ENCODE data around the gene GRB10.

Gene GRB10

GRCh38 chr7:50817561-50817960, 34.9 kb upstream of the GRB10 start:
- Histone ChIP-seq H3K27me3 (ENCODE audit: control insufficient read depth, insufficient read depth, low read length) (no peaks in the 10 kb centered on the region), H3K9me3 (ENCODE audit: control insufficient read depth, insufficient read depth, low read depth, low read length) (no peaks in the 10 kb centered on the region), H3K4me3 (ENCODE audit: low read depth, low read length) (no peak overlapping the region), H3K27ac (ENCODE audit: low read depth, low read length) (no peak overlapping the region), H3K36me3 (ENCODE audit: control insufficient read depth, insufficient read depth, low read length) (no peaks in the 10 kb centered on the region), H3K9ac (ENCODE audit: low read length) (no peak overlapping the region), H3K4me1 (ENCODE audit: control insufficient read depth, insufficient read depth, low read length) (peaks cover 28% of the 10 kb centered on the region)

- no peak overlapping the region for H3K9ac ChIP-seq (ENCODE audit: low read length)
- H3K27ac ChIP-seq (ENCODE audit: low read depth, low read length) = no peak overlapping the region
- no peaks in the 10 kb centered on the region for H3K36me3 ChIP-seq (ENCODE audit: control insufficient read depth, insufficient read depth, low read length)
- no peaks in the 10 kb centered on the region for H3K27me3 ChIP-seq (ENCODE audit: control insufficient read depth, insufficient read depth, low read length)
- H3K9me3 ChIP-seq (ENCODE audit: control insufficient read depth, insufficient read depth, low read depth, low read length) = no peaks in the 10 kb centered on the region
- H3K4me1 ChIP-seq (ENCODE audit: control insufficient read depth, insufficient read depth, low read length) = peaks cover 25% of the 10 kb centered on the region
- no peak overlapping the region for H3K4me3 ChIP-seq (ENCODE audit: low read depth, low read length)
These were observed 32.4 kb upstream of the GRB10 start for GRCh38 chr7:50815138-50815537.

DNA sequence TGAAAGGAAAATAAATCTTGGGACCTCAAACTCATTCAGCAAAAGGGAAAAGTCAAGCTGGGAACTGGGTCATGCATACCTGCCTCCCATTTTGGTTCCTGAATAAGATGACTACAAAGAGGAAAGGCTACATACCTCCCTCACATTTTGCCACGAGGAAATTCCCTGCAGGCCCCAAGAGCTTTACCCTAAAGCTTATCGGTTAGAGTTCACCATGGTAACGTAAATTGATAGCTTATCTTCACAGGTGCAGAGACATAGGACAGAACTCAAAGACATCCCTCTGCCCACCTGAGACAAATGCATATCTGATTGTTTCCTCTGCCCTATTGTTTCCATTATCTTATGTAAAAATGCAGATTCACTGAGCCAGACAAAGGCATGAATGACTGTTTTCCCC, 31.5 kb upstream of the GRB10 start:
- H3K4me1 ChIP-seq (ENCODE audit: control insufficient read depth, insufficient read depth, low read length) = peaks cover 25% of the 10 kb centered on the region
- no peaks in the 10 kb centered on the region for H3K9me3 ChIP-seq (ENCODE audit: control insufficient read depth, insufficient read depth, low read depth, low read length)
- H3K4me3 ChIP-seq (ENCODE audit: low read depth, low read length) = no peak overlapping the region
- H3K9ac ChIP-seq (ENCODE audit: low read length) = no peak overlapping the region
- no peaks in the 10 kb centered on the region for H3K36me3 ChIP-seq (ENCODE audit: control insufficient read depth, insufficient read depth, low read length)
- no peak overlapping the region for H3K27ac ChIP-seq (ENCODE audit: low read depth, low read length)
- no peaks in the 10 kb centered on the region for H3K27me3 ChIP-seq (ENCODE audit: control insufficient read depth, insufficient read depth, low read length)

GRCh38 chr7:50812841-50813475, 30.3 kb upstream of the GRB10 start:
- Histone ChIP-seq H3K4me3 (ENCODE audit: low read depth, low read length) (no peak overlapping the region), H3K9me3 (ENCODE audit: control insufficient read depth, insufficient read depth, low read depth, low read length) (no peaks in the 10 kb centered on the region), H3K4me1 (ENCODE audit: control insufficient read depth, insufficient read depth, low read length) (peaks cover 25% of the 10 kb centered on the region), H3K9ac (ENCODE audit: low read length) (no peak overlapping the region), H3K36me3 (ENCODE audit: control insufficient read depth, insufficient read depth, low read length) (no peaks in the 10 kb centered on the region), H3K27me3 (ENCODE audit: control insufficient read depth, insufficient read depth, low read length) (no peaks in the 10 kb centered on the region), H3K27ac (ENCODE audit: low read depth, low read length) (no peak overlapping the region)

DNA sequence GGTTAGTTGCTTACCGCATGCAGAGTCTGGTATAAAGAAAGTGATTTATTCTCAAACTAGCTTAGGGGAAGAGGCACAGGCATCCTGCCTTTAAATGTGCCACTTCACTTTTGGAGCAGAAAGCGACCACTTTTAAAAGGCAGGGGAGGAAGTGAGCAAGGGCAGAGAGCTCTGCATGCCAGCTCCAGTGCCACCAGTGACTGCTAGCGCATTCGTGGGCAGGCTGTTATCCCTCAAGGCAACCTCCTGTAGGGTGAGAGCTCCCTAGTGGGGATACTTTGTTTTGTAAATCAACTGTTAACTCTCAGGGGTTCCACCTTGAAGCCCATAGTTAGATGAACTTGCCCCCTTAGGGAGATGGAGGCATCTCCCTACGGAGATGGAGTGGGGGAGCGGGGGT, 29.4 kb upstream of the GRB10 start:
- no peaks in the 10 kb centered on the region for H3K27me3 ChIP-seq (ENCODE audit: control insufficient read depth, insufficient read depth, low read length)
- no peak overlapping the region for H3K9ac ChIP-seq (ENCODE audit: low read length)
- no peaks in the 10 kb centered on the region for H3K36me3 ChIP-seq (ENCODE audit: control insufficient read depth, insufficient read depth, low read length)
- no peak overlapping the region for H3K27ac ChIP-seq (ENCODE audit: low read depth, low read length)
- H3K9me3 ChIP-seq (ENCODE audit: control insufficient read depth, insufficient read depth, low read depth, low read length) = no peaks in the 10 kb centered on the region
- no peak overlapping the region for H3K4me3 ChIP-seq (ENCODE audit: low read depth, low read length)
- peaks cover 25% of the 10 kb centered on the region for H3K4me1 ChIP-seq (ENCODE audit: control insufficient read depth, insufficient read depth, low read length)

- H3K9ac ChIP-seq (ENCODE audit: low read length) = no peak overlapping the region
- peaks cover 20% of the 10 kb centered on the region for H3K4me1 ChIP-seq (ENCODE audit: control insufficient read depth, insufficient read depth, low read length)
- H3K36me3 ChIP-seq (ENCODE audit: control insufficient read depth, insufficient read depth, low read length) = no peaks in the 10 kb centered on the region
- no peaks in the 10 kb centered on the region for H3K27me3 ChIP-seq (ENCODE audit: control insufficient read depth, insufficient read depth, low read length)
- no peak overlapping the region for H3K4me3 ChIP-seq (ENCODE audit: low read depth, low read length)
- no peak overlapping the region for H3K27ac ChIP-seq (ENCODE audit: low read depth, low read length)
- no peaks in the 10 kb centered on the region for H3K9me3 ChIP-seq (ENCODE audit: control insufficient read depth, insufficient read depth, low read depth, low read length)
These were observed 25.7 kb upstream of the GRB10 start for GRCh38 chr7:50808282-50808888.

- peaks cover 14% of the 10 kb centered on the region for H3K4me1 ChIP-seq (ENCODE audit: control insufficient read depth, insufficient read depth, low read length)
- no peaks in the 10 kb centered on the region for H3K27me3 ChIP-seq (ENCODE audit: control insufficient read depth, insufficient read depth, low read length)
- H3K9ac ChIP-seq (ENCODE audit: low read length) = no peak overlapping the region
- no peak overlapping the region for H3K27ac ChIP-seq (ENCODE audit: low read depth, low read length)
- H3K36me3 ChIP-seq (ENCODE audit: control insufficient read depth, insufficient read depth, low read length) = no peaks in the 10 kb centered on the region
- H3K9me3 ChIP-seq (ENCODE audit: control insufficient read depth, insufficient read depth, low read depth, low read length) = no peaks in the 10 kb centered on the region
- no peak overlapping the region for H3K4me3 ChIP-seq (ENCODE audit: low read depth, low read length)
These were observed 24.5 kb upstream of the GRB10 start for GRCh38 chr7:50807026-50807730.

- H3K36me3 ChIP-seq (ENCODE audit: control insufficient read depth, insufficient read depth, low read length) = no peaks in the 10 kb centered on the region
- H3K9ac ChIP-seq (ENCODE audit: low read length) = no peak overlapping the region
- H3K4me3 ChIP-seq (ENCODE audit: low read depth, low read length) = no peak overlapping the region
- H3K27me3 ChIP-seq (ENCODE audit: control insufficient read depth, insufficient read depth, low read length) = no peaks in the 10 kb centered on the region
- peaks cover 9% of the 10 kb centered on the region for H3K4me1 ChIP-seq (ENCODE audit: control insufficient read depth, insufficient read depth, low read length)
- no peak overlapping the region for H3K27ac ChIP-seq (ENCODE audit: low read depth, low read length)
- no peaks in the 10 kb centered on the region for H3K9me3 ChIP-seq (ENCODE audit: control insufficient read depth, insufficient read depth, low read depth, low read length)
These were observed 23.4 kb upstream of the GRB10 start for GRCh38 chr7:50806143-50806542.

GRCh38 chr7:50805447-50806125, 22.9 kb upstream of the GRB10 start:
- H3K36me3 ChIP-seq (ENCODE audit: control insufficient read depth, insufficient read depth, low read length) = no peaks in the 10 kb centered on the region
- no peaks in the 10 kb centered on the region for H3K27me3 ChIP-seq (ENCODE audit: control insufficient read depth, insufficient read depth, low read length)
- peaks cover 9% of the 10 kb centered on the region for H3K4me1 ChIP-seq (ENCODE audit: control insufficient read depth, insufficient read depth, low read length)
- H3K9me3 ChIP-seq (ENCODE audit: control insufficient read depth, insufficient read depth, low read depth, low read length) = no peaks in the 10 kb centered on the region
- H3K9ac ChIP-seq (ENCODE audit: low read length) = no peak overlapping the region
- H3K27ac ChIP-seq (ENCODE audit: low read depth, low read length) = no peak overlapping the region
- no peak overlapping the region for H3K4me3 ChIP-seq (ENCODE audit: low read depth, low read length)

DNA sequence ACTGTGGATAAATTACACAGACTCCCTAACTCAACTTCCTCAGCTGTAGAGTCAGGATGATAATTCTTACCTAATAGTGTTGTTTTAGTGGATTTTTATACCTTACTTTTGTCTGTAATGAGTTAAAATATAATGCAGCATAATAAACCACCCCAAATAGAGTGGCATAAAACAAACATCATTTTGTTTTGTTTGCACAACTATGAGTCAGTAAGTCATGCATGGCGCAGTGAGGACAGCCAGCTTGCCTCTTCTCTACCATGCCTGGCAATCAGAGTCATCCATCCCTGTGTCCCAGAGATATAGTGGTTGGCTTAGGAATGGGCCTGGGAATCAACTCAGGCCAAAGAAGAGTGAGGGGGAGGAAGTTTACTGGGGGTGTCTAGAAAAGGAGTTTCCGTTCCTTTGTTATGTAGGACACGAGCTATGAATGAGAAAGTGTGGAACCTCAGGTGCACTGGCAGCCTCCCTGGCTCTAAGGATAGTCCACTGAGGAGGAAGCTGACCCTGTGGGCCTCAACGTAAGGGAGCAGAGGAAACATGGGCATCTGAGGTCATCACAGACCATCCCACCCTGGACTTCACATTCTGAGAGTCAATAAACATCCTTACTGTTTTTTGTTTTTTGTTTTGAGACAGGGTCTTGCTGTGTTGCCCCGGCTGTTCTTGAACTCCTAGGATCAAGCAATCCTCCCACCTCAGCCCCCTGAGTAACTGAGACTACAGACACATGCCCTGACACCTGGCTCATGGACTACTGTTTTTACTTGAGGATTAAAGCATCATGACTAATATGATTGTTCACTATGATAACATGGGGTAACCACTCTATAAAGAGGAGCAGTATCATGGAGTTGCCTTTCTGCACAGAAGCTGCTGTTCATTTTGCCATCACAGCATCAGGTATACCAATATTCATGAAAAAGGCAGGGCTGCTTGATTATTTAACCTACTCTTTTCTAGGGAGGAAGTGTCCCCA, 21.0 kb upstream of the GRB10 start:
- Histone ChIP-seq H3K27ac (ENCODE audit: low read depth, low read length) (no peak overlapping the region), H3K9ac (ENCODE audit: low read length) (no peak overlapping the region), H3K36me3 (ENCODE audit: control insufficient read depth, insufficient read depth, low read length) (no peaks in the 10 kb centered on the region), H3K27me3 (ENCODE audit: control insufficient read depth, insufficient read depth, low read length) (no peaks in the 10 kb centered on the region), H3K4me1 (ENCODE audit: control insufficient read depth, insufficient read depth, low read length) (peaks cover 9% of the 10 kb centered on the region), H3K9me3 (ENCODE audit: control insufficient read depth, insufficient read depth, low read depth, low read length) (0 out of 2 replicates have a peak, but pooled peaks cover under 1% of the 10 kb centered on the region), H3K4me3 (ENCODE audit: low read depth, low read length) (no peak overlapping the region)
